SH-SY5Y (cell line): ENCODE measurements around the gene SND1.

Experiments
- GATA2 ChIP-seq: IDR thresholded peaks from 2 replicates; pipeline ENCODE4 v1.6.1; 2011; ENCODE audit warnings: mild to moderate bottlenecking, low read depth, low read length
- GATA3 ChIP-seq: IDR thresholded peaks from 2 replicates; pipeline ENCODE4 v1.6.1; 2011; ENCODE audit warnings: low read depth, mild to moderate bottlenecking, low read length, moderate library complexity

- TF ChIP-seq GATA2: no peak
- TF ChIP-seq GATA3: no peak
These were observed 236.8 kb downstream of the SND1 start for GRCh38 chr7:127888825-127889224.
